Prostate gland (tissue), 2 donors: Measurements from ENCODE around the gene ZNF423. TPM values are rescaled to one million over a fixed set of nuclear protein-coding genes. Genes with fewer than 3 reads are reported as not detected.

Source experiments
- DNase-seq: peaks from one replicate; pipeline ENCODE4 v3.0.0-alpha.2; 2019; ENCODE audit warnings: low spot score
- H3K27ac ChIP-seq, 2 donors: fragments of 200-600 bp; sonication (generic); 2 replicates each; pipeline ENCODE4 v1.5.1; 2017 to 2019
- H3K27me3 ChIP-seq: fragments of 200-600 bp; sonication (generic); replicated peaks from 2 replicates; pipeline ENCODE4 v1.5.1; 2019; ENCODE audit not compliant: insufficient read depth
- H3K36me3 ChIP-seq, 2 donors: fragments of 200-600 bp; sonication (generic); 1 replicate in 1 of 2; 2 replicates in 1 of 2; pipeline versions ENCODE4 v1.5.1 to v1.8.1; 2017 to 2019
- H3K4me1 ChIP-seq: fragments of 200-600 bp; sonication (generic); replicated peaks from 2 replicates; pipeline ENCODE4 v1.5.1; 2019
- H3K4me3 ChIP-seq, 2 donors: fragments of 200-600 bp; sonication (generic); 2 replicates each; pipeline ENCODE4 v1.5.1; 2017 to 2019
- H3K9me3 ChIP-seq: fragments of 200-600 bp; sonication (generic); 2 replicates; pipeline ENCODE4 v1.5.1; 2017
- CTCF ChIP-seq, 4 experiments: fragments of 200-600 bp in 2 of 4; fragments of 450-650 bp in 2 of 4; sonication (generic) in 2 of 4; IDR thresholded peaks; 1 replicate in 3 of 4; 2 replicates in 1 of 4; pipeline ENCODE4 v1.5.1; 2016 to 2019; ENCODE audit warnings: antibody characterized with exemption in 4 of 4, mild to moderate bottlenecking in 2 of 4, moderate library complexity in 2 of 4
- POLR2A ChIP-seq: fragments of 450-650 bp; IDR thresholded peaks from one replicate; pipeline ENCODE4 v1.6.1; 2016; ENCODE audit warnings: antibody characterized with exemption, mild to moderate bottlenecking
- POLR2AphosphoS5 ChIP-seq: sonication (generic); formaldehyde crosslinking; IDR thresholded peaks from one replicate; pipeline ENCODE4 v1.6.1; 2017; ENCODE audit warnings: antibody characterized with exemption
- WGBS: methylation state at CpG from one replicate; pipeline ENCODE4 v1.1.5; 2018; 5-methylcytosine and 5-hydroxymethylcytosine counted together
- intact Hi-C: fragments of 100-400 bp; cut with DNase I; formaldehyde crosslinking; loops from one replicate; pipeline ENCODE4 v1.14.2; 2022
- total RNA-seq, 2 donors: library from RNA; depleted of rRNA; stranded (reverse); fragments of >200 nt; gene quantifications; one replicate each; pipeline ENCODE4 v1.1.0, GENCODE V29; 2016

Gene ZNF423
- total RNA-seq, 2 donors from 2014 or later: 6.1 to 22.7 TPM

- H3K36me3 ChIP-seq: no peaks in the 10 kb centered on the region
- intact Hi-C loops: no loop called here
- no peak for DNase-seq
- H3K4me3 ChIP-seq: no peak overlapping the region
- no peak overlapping the region for H3K27ac ChIP-seq
- TF ChIP-seq POLR2A: no peak
- no peak for TF ChIP-seq POLR2AphosphoS5
- TF ChIP-seq CTCF (IDR thresholded peaks at IDR 0.05): no peak
- no peaks in the 10 kb centered on the region for H3K27me3 ChIP-seq
- H3K9me3 ChIP-seq: no peaks in the 10 kb centered on the region
- WGBS: 56% methylated on average over 16 of the region's 16 CpGs
- H3K4me1 ChIP-seq: no peaks in the 10 kb centered on the region
Observed at GRCh38 chr16:49776085-49776595, 79.8 kb downstream of the ZNF423 start.

- Histone ChIP-seq H3K4me3 (no peak overlapping the region), H3K36me3 (no peaks in the 10 kb centered on the region), H3K27me3 (no peaks in the 10 kb centered on the region), H3K9me3 (no peaks in the 10 kb centered on the region), H3K4me1 (no peaks in the 10 kb centered on the region), H3K27ac (no peak overlapping the region)
- TF ChIP-seq POLR2AphosphoS5 (no peak), CTCF (IDR thresholded peaks at IDR 0.05) (no peak), POLR2A (no peak)
- intact Hi-C loops: no loop called here
- WGBS: 95% methylated on average over 4 of the region's 4 CpGs
- no peak for DNase-seq
Observed at GRCh38 chr16:49775581-49775980, 80.3 kb downstream of the ZNF423 start.

- no peak for DNase-seq
- Histone ChIP-seq H3K4me3 (no peak overlapping the region), H3K9me3 (no peaks in the 10 kb centered on the region), H3K36me3 (no peaks in the 10 kb centered on the region), H3K27ac (no peak overlapping the region), H3K27me3 (no peaks in the 10 kb centered on the region), H3K4me1 (no peaks in the 10 kb centered on the region)
- WGBS: 71% methylated on average over 4 of the region's 4 CpGs
- intact Hi-C loops: no loop called here
- TF ChIP-seq POLR2AphosphoS5 (no peak), CTCF (IDR thresholded peaks at IDR 0.05) (no peak), POLR2A (no peak)
Observed at GRCh38 chr16:49775018-49775417, 80.9 kb downstream of the ZNF423 start.

GRCh38 chr16:49773534-49774475, 82.1 kb downstream of the ZNF423 start:
- intact Hi-C loops: no loop called here
- 65% methylated on average over 10 of the region's 10 CpGs for WGBS
- Histone ChIP-seq H3K9me3 (no peaks in the 10 kb centered on the region), H3K4me1 (no peaks in the 10 kb centered on the region), H3K27me3 (no peaks in the 10 kb centered on the region), H3K4me3 (no peak overlapping the region), H3K36me3 (no peaks in the 10 kb centered on the region), H3K27ac (no peak overlapping the region)
- no peak for TF ChIP-seq POLR2A
- TF ChIP-seq CTCF (IDR thresholded peaks at IDR 0.05): no peak
- TF ChIP-seq POLR2AphosphoS5: no peak
- no peak for DNase-seq
